HG03521 (cell line): ENCODE measurements around the gene L3MBTL4.
"Not testable (repeated sequence)": the region's sequence is repeated elsewhere in the genome, so short reads cannot be mapped to it uniquely, and the experiment has no call there.

Experiments
- ATAC-seq: cut with Tn5 transposase; IDR thresholded peaks from one replicate; pipeline ENCODE4 v1.9.1; 2021; ENCODE audit warnings: mild to moderate bottlenecking, moderate library complexity; ENCODE audit not compliant: unreplicated experiment

Gene L3MBTL4

GRCh38 chr18:6315517-6316331, 99.0 kb downstream of the L3MBTL4 start:
- no peak for ATAC-seq

- no peak for ATAC-seq
Observed at GRCh38 chr18:6313415-6313814, 101.3 kb downstream of the L3MBTL4 start.

GRCh38 chr18:6311456-6312215, 103.1 kb downstream of the L3MBTL4 start:
- no peak for ATAC-seq

- ATAC-seq, result no peak
Observed at GRCh38 chr18:6310714-6311113, 104.0 kb downstream of the L3MBTL4 start.

- no peak for ATAC-seq
Observed at GRCh38 chr18:6297875-6298274, 116.8 kb downstream of the L3MBTL4 start.

- no peak for ATAC-seq
Observed at GRCh38 chr18:6294148-6294784, 120.4 kb downstream of the L3MBTL4 start.

- no peak for ATAC-seq
Observed at GRCh38 chr18:6289843-6290242, 124.9 kb downstream of the L3MBTL4 start.

- ATAC-seq, result no peak
Observed at GRCh38 chr18:6286585-6286984, 128.1 kb downstream of the L3MBTL4 start.

GRCh38 chr18:6284761-6285160, 129.9 kb downstream of the L3MBTL4 start:
- ATAC-seq, result no peak

GRCh38 chr18:6284300-6284699, 130.4 kb downstream of the L3MBTL4 start:
- ATAC-seq, result no peak

- no peak for ATAC-seq
Observed at GRCh38 chr18:6281874-6282273, 132.8 kb downstream of the L3MBTL4 start.

- ATAC-seq, result no peak
Observed at GRCh38 chr18:6280211-6280743, 134.4 kb downstream of the L3MBTL4 start.

- no peak for ATAC-seq
Observed at GRCh38 chr18:6279308-6279707, 135.4 kb downstream of the L3MBTL4 start.

- no peak for ATAC-seq
Observed at GRCh38 chr18:6273423-6273822, 141.3 kb downstream of the L3MBTL4 start.

- ATAC-seq, result not testable (repeated sequence)
Observed at GRCh38 chr18:6272144-6272543, 142.6 kb downstream of the L3MBTL4 start.

GRCh38 chr18:6271585-6271984, 143.1 kb downstream of the L3MBTL4 start:
- no peak for ATAC-seq

- peak; percentile 86 for ATAC-seq
Observed at GRCh38 chr18:6270771-6271216, 143.9 kb downstream of the L3MBTL4 start.

GRCh38 chr18:6269660-6270332, 144.9 kb downstream of the L3MBTL4 start:
- no peak for ATAC-seq

- no peak for ATAC-seq
Observed at GRCh38 chr18:6266212-6266611, 148.5 kb downstream of the L3MBTL4 start.

GRCh38 chr18:6261938-6262337, 152.8 kb downstream of the L3MBTL4 start:
- no peak for ATAC-seq

- not testable (repeated sequence) for ATAC-seq
Observed at GRCh38 chr18:6259324-6259723, 155.4 kb downstream of the L3MBTL4 start.
